HG03159 (cell line): ENCODE data around the gene CKS2.

Experiments
- ATAC-seq: cut with Tn5 transposase; IDR thresholded peaks from one replicate; pipeline ENCODE4 v1.9.1; 2021; ENCODE audit warnings: mild to moderate bottlenecking, moderate library complexity; ENCODE audit not compliant: unreplicated experiment

The CKS2 gene

DNA sequence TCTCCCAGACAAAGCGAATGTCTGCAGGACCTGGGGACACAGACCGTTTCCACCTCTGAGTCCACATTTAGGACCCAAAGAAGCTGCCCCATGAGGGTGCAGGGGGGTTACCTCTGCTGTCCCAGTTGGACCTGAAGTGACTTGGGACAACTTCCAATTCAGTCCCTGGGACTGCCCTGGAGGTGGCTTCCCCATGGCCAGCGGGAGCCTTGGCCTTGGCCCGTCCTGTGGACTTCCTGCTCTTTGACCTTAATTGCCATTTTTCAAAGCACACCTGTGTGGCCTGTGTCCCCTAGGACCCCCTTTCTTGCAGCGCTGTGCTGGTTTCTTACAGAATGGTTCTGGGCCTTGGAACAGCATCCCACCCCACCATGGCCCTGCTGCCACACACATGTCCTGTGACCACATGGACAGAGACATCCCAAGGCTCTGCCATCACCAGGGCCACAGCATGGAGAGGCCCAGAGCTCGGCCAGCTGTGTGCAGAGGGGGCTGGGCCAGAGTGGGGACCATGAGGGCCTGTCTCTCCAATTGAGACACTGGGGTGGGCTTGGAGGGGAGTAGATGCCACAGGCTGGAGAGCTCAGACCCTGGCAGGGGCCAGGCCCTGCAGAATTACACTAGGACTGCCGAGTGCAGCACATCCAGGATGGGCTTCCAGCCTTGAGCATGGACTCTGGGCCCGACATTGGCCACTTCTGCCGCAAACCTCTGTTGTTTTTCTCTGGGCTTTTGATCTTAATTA is 53.1 kb downstream of the CKS2 start:
- no peak for ATAC-seq

- ATAC-seq: no peak
These were observed 53.9 kb downstream of the CKS2 start for GRCh38 chr9:89364666-89365531.

DNA sequence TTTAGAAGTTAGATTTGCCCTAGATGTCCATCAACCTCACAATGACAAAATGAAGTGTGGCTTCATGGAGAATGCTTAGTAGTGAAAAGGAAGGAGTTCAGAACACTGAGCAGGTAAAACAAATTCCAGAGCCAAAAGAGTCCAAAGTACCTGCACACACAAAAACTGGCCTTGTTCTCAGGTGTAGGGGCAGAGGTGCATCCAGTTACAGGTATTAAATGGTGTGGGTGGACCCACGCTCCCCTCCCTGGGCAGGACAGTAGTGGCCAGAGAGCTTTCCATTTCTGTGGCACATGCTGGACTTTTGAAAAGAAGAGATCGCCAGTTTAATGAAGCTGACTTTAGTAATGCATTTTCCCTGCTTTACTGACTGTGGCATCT is 54.5 kb downstream of the CKS2 start:
- no peak for ATAC-seq
